ENCODE measurements around the gene FRY. TPM values are rescaled to one million over a fixed set of nuclear protein-coding genes. Genes with fewer than 3 reads are reported as not detected.

FRY gene
- total RNA-seq, 1 experiment from 2014 or later: 1.9 TPM

- in situ Hi-C loops (cut with HindIII; ENCODE audit: low pct_unique_long_range_greater_than_20kb, low sequenced_read_pairs): no loop called here
- no peak for DNase-seq (ENCODE audit: low read depth)
Observed at GRCh38 chr13:32060401-32060878, 28.9 kb downstream of the FRY start.

DNA sequence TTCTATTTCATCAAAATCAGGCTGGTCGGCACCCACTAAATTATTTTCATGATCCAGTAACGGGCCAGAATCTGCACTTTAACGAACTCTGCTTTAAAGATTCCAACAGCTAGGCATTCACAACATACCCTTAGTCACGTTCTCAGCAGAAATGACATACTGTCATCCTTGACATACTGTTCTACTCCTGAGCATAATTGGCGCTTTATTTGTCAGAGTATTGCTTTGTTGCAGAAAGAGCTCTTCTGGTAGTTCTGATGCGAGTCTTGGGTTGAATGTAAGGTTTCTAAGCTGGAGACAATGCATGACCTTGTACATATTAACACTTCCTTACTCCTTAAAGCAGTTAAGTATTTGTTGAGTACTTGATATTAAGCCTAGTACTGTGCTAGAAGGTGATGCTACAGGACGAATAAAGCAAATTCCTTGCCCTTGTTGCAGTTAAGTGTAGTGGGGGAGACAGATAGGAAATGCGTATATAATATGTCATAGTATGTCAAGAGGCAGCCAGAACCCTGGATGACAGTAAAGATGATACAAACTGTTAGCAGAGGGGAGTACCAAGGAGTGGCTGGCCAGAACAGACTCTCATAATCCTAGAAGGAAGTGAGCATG, 32.2 kb downstream of the FRY start:
- DNase-seq (ENCODE audit: low read depth): no peak
- in situ Hi-C loops (cut with HindIII; ENCODE audit: low pct_unique_long_range_greater_than_20kb, low sequenced_read_pairs): no loop called here

GRCh38 chr13:32067149-32067961, 35.8 kb downstream of the FRY start:
- no peak for DNase-seq (ENCODE audit: low read depth)
- in situ Hi-C loops (cut with HindIII; ENCODE audit: low pct_unique_long_range_greater_than_20kb, low sequenced_read_pairs): no loop called here

DNA sequence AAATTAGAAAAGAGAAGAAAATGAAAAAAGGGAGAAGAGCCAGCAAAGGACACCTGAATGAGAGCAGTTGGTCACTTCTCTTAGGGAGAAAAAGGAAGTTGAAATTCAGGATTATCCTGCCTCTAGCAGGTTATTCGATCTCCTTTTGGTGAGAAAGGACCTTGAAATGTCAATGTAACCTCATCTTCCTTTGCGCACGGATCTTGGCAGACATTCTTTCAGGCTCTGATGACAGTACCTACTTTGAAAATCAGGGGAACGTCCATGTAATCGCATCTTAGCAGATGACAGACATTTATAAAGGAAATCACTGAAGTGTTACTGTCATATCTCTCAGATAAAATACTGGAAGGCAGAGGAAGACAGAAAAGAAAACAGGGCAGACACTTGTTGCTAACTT, 36.7 kb downstream of the FRY start:
- in situ Hi-C loops (cut with HindIII; ENCODE audit: low pct_unique_long_range_greater_than_20kb, low sequenced_read_pairs): no loop called here
- no peak for DNase-seq (ENCODE audit: low read depth)

DNA sequence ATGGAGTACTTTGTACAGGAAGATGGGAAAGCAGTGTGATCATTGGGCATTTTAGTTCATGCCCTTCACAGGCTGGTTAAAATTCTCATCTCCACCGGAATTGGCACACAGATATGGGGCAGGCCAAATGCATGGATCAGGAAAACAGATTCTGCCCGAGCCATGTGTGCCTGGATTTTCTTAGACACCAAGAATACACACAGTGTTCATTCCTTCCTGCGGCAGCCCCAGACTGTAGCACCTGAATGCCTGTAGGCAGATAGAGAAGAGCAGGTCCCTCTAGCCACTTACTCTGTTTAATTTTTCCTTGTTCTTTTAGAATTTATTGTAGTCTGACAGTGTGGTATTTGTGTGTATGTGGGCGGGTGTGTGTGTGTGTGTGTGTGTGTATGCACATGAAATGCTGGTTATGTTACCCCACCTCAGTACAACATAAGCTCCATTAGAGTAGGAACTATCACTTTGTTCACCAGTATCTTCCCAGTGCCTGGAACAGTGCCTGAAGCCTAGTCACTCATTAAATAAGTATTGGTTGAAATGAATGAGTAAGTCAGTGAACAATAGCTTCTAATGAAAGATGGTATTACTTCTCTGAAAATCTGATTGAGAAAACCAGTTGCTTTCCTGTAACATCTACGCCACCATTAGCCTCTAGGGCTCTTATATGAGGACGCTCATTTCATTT, 41.7 kb downstream of the FRY start:
- in situ Hi-C loops (cut with HindIII; ENCODE audit: low pct_unique_long_range_greater_than_20kb, low sequenced_read_pairs): no loop called here
- no peak for DNase-seq (ENCODE audit: low read depth)

GRCh38 chr13:32075170-32075851, 43.7 kb downstream of the FRY start:
- in situ Hi-C loops (cut with HindIII; ENCODE audit: low pct_unique_long_range_greater_than_20kb, low sequenced_read_pairs): no loop called here
- no peak for DNase-seq (ENCODE audit: low read depth)

DNA sequence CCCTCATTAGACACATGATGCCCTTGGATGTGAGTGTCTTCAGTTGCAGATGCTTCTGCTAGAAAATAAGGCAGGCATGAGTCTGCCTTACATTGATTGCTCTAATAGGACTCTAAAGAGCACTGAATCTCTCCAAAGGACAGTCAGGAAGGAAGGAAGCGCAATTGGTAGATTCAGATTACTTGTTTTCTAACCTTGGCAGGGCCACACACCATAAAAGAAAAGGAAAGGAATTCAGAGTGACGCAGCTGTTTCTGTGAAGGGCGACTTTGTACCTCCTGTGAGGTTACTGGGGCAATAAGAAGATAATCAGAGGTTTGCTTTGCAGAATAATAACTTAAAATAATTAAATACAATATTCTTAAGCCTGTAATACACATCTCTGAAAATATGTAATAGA, 48.0 kb downstream of the FRY start:
- no peak for DNase-seq (ENCODE audit: low read depth)
- in situ Hi-C loops (cut with HindIII; ENCODE audit: low pct_unique_long_range_greater_than_20kb, low sequenced_read_pairs): no loop called here

DNA sequence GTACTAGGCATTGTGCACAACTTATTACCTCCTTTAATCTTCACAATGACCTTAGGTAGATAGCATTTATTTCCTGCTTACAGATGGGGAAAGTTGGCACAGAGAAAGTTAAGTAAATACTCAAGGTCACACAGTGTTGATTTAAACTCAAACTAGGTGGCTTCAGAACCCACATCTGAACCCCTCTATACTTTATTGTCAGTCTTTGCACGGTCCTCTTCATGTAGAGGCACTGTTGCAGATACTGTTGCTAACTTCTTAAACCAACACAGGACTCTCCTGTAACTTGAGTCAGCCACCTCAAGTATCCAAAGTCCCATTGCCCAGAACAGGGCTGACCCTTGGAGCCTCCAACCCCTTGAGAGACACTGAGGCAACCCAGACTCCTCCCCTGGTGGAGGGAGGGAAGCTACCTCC, 48.8 kb downstream of the FRY start:
- DNase-seq (ENCODE audit: low read depth): no peak
- in situ Hi-C loops (cut with HindIII; ENCODE audit: low pct_unique_long_range_greater_than_20kb, low sequenced_read_pairs): no loop called here

GRCh38 chr13:32081591-32081990, 50.0 kb downstream of the FRY start:
- in situ Hi-C loops (cut with HindIII; ENCODE audit: low pct_unique_long_range_greater_than_20kb, low sequenced_read_pairs): no loop called here
- no peak for DNase-seq (ENCODE audit: low read depth)

- in situ Hi-C loops (cut with HindIII; ENCODE audit: low pct_unique_long_range_greater_than_20kb, low sequenced_read_pairs): no loop called here
- no peak for DNase-seq (ENCODE audit: low read depth)
Observed at GRCh38 chr13:32086366-32086765, 54.8 kb downstream of the FRY start.

GRCh38 chr13:32086791-32087441, 55.3 kb downstream of the FRY start:
- in situ Hi-C loops (cut with HindIII; ENCODE audit: low pct_unique_long_range_greater_than_20kb, low sequenced_read_pairs): no loop called here
- no peak for DNase-seq (ENCODE audit: low read depth)

DNA sequence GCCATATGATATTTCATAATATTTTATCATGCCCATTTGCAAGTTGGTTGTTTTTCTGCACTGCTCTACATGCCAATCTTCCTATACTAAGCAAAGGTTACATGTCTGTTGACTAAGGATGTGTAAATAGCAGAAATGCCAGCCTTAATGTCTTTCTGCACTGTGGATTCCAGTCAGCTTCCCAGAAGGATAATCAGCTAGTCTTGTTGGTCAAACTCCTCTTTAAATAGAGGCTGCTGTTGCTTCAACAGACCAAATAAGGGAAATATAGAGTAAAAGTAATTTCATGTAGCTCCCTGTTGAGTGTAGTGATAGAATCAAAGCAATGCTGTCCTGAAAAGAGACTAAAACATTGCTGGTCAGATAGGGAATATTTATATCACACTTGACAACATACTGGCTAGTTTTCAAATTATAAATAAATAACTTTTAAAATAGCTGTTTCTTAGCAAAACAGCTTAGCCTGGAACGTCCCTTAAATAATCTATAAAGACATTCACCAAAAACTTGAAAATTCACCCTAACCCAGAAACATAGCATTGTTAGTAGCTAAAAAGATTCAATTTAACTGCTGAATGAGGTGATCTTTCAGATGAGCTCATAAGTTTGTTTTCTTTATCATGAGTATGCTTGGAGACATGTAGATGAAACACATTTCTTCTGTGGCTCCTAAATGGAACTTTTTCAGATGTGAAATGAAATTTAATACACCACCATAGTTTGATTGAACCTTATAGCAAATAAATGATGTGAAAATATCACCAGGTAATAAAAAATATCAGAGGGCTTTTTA, 56.6 kb downstream of the FRY start:
- in situ Hi-C loops (cut with HindIII; ENCODE audit: low pct_unique_long_range_greater_than_20kb, low sequenced_read_pairs): no loop called here
- DNase-seq (ENCODE audit: low read depth): no peak

DNA sequence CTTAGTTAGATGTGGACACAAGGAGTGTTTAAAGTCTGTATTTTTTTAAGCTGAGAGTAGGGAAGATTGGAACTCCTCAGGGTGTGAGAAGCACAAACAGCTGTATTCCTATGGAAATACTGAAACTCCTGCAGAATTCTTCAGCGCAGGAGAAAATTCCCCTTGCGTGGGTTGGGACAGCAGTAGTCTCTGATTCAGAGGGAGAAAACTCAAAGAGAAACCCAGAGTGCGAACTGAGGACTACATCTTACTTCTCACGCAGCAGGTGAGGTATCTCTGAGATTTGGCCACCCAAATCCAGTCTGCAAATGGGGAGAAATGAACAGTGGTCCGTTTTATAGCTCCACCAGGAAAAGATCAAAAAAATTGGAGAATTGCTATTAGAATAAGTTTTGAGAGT, 60.9 kb downstream of the FRY start:
- in situ Hi-C loops (cut with HindIII; ENCODE audit: low pct_unique_long_range_greater_than_20kb, low sequenced_read_pairs): no loop called here
- DNase-seq (ENCODE audit: low read depth): no peak

- in situ Hi-C loops (cut with HindIII; ENCODE audit: low pct_unique_long_range_greater_than_20kb, low sequenced_read_pairs): no loop called here
- no peak for DNase-seq (ENCODE audit: low read depth)
Observed at GRCh38 chr13:32093006-32093405, 61.4 kb downstream of the FRY start.

- in situ Hi-C loops (cut with HindIII; ENCODE audit: low pct_unique_long_range_greater_than_20kb, low sequenced_read_pairs): no loop called here
- DNase-seq (ENCODE audit: low read depth): no peak
Observed at GRCh38 chr13:32098272-32098671, 66.7 kb downstream of the FRY start.

DNA sequence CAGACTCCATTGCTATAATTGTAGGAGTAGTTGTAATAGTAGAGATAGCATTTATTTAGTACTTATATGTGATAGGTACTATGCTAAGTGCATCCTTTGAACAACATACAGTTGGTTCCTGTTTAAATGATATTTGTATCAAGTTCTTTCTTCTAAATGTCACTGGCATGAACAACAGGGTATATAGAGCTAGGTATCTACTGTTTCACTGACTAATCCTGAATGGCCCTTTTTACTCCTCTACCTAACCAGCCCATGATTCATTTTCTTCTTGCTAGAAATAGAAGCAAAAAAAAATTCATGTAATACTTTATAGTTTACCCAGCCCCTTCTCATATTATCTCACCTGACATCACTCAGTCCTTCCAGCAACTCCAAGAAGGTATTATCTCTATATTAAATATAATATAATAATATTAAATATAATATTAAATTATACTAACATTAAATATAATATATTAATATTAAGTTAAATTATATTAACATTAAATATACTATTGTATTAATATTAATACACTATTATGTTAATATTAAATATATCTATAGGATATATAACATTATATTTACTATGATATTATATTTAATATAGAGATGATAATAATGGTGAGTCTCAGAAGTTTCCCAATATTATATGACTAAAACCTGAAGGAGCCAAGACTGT, 74.2 kb downstream of the FRY start:
- in situ Hi-C loops (cut with HindIII; ENCODE audit: low pct_unique_long_range_greater_than_20kb, low sequenced_read_pairs): no loop called here

GRCh38 chr13:32107474-32107873, 75.9 kb downstream of the FRY start:
- in situ Hi-C loops (cut with HindIII; ENCODE audit: low pct_unique_long_range_greater_than_20kb, low sequenced_read_pairs): no loop called here

More for the DNA sequence above, 74.2 kb downstream of the FRY start:
- no peak for DNase-seq (ENCODE audit: low read depth)

More at GRCh38 chr13:32107474-32107873, 75.9 kb downstream of the FRY start:
- no peak for DNase-seq (ENCODE audit: low read depth)
